GM19455 (cell line): Measurements from ENCODE around the gene TPMT.
"Not testable (repeated sequence)": the region's sequence is repeated elsewhere in the genome, so short reads cannot be mapped to it uniquely, and the experiment has no call there.

ENCODE experiments used
- ATAC-seq: cut with Tn5 transposase; IDR thresholded peaks from one replicate; pipeline ENCODE4 v1.9.1; 2021; ENCODE audit not compliant: unreplicated experiment

Gene TPMT

DNA sequence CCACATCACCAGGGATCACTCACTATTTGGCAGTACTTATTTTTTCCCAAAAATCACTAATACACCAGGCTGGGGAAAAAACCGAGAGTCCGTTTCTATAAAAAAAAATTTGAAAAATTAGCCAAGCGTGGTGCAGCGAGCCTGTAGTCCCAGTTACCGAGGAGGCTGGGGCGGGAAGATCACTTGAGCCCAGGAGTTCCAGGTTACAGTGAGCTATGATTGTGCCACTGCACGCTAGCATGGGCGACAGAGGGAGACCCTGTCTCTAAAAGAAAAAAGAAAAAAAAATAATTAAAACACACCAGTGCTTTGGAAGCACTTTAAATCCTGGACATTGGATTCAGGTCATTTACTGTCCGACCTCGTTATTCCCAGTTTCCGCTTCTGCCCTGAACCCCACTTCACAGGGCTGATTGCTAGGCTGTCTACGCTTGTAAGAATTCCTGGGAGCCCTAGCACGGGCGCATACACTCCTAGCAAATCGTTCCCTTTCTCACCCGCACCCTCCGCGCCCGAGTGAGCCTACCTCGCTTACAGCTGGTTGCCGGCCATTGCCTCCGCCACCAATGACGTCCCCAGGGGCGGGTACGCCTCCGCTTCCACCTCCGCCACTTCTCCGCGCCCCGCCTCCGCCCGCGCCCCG, at the start of gene TPMT:
TSS of gene TPMT (minus strand) at position 571 of the 643 bp plus-strand sequence. CDS start 5,950 bp downstream, outside the sequence.
- ATAC-seq: peak; percentile 63

GRCh38 chr6:18203786-18204185, 48.9 kb upstream of the TPMT start:
- ATAC-seq: no peak

DNA sequence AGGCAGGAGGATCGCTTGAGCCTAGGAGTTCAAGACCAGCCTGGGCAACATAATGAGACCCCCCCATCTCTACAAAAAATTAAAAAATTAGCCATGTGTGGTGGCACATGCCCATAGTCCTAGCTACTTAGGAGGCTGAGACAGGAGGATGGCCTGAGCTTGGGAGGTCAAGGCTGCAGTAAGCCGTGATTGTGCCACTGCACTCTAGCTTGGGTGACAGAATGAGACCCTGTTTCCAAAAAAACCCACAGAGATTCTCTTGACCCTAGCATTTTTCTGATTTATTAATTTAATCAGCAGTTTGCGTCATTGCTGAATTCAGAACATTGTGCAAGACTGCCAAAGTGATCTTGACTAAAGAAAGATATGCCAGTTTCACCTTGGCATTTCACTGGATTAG, 37.1 kb upstream of the TPMT start:
- ATAC-seq: no peak

GRCh38 chr6:18189196-18189595, 34.3 kb upstream of the TPMT start:
- no peak for ATAC-seq

GRCh38 chr6:18187701-18188100, 32.8 kb upstream of the TPMT start:
- no peak for ATAC-seq

DNA sequence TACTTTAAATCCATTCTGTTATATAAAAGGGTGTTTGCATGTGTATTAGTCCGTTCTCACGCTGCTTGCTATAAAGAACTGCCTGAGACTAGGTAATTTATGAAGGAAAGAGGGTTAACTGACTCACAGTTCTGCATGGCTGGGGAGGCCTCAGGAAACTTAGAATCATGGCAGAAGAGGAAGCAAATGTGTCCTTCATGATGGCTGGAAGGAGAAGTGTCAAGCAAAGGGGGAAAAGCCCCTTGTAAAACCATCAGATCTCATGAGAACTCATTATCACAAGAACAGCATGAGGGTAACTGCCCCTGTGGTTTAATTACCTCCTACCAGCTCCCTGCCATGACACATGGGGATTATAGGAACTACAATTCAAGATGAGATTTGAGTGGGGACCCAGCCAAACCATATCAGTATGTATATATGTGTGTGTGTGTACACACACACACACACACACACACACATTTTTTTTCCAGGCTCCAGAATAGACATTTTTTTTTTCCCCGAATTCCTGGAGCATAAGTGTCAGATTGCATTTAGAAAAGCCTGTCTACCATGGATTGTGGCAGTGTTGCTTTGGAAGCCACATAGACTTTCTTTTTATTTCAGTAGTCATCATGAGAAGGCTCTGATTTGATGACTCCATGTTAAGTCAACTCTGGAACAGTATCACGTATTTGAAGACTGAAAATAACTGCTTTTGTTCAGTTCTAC, 31.8 kb upstream of the TPMT start:
- no peak for ATAC-seq

DNA sequence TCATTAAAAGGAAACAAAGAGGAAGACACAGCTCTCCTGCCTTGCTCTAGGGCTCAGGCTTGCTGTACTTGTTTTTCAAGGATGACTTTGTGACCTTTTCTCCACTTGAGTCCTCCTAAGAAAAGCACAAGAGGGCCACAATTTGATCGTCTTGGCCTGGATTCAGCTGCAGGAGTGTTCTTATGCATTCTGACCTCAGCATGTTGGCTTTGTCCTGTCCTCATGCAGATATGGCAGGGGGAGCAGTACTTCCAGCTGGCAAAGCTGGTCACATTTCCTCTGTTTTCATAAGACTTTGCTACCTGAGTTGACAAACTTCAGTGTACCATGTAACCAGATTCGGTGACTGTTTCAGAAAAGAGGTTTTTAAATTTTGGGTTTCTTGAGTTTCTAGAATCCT, 31.2 kb upstream of the TPMT start:
- no peak for ATAC-seq

DNA sequence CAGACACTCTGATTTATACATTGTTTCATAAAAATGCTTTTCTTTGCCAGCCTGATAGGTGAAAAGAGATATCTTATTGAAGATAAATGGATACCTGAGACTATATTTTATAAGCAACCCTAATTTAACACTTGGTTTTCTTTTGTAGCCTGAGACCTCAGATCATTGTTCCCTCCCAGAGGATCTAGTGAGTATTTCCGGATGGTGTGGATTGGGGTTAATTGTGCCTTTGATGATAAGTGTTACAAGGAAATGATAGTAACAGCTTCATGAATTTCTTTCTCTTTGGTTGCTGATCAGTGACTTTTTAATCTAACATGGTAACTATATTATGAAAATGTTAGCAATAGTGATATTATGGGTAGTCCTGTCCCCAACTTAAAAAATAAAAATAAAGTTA, 30.7 kb upstream of the TPMT start:
- ATAC-seq: no peak

DNA sequence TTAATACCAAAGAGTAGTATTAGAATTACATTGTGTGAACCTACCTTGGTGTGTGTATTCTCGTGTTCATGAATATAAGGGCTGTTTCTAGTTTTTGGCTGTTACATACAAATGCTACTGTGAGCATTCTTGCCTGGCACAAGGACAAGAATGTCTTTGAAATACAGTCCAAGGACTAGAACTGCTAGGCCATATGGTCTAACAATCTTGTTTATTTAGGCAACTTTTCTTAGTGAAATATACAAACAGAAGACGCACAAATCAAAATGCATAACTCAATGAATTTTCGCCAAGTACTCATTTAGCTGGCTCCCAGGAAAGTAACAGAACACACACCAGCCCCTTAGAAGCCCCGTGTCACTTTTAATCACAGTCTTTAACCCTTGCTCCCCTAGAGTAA, 28.9 kb upstream of the TPMT start:
- ATAC-seq: no peak

- ATAC-seq: no peak
Measured at GRCh38 chr6:18182568-18182967, 27.7 kb upstream of the TPMT start.

GRCh38 chr6:18179770-18180356, 25.0 kb upstream of the TPMT start:
- no peak for ATAC-seq

DNA sequence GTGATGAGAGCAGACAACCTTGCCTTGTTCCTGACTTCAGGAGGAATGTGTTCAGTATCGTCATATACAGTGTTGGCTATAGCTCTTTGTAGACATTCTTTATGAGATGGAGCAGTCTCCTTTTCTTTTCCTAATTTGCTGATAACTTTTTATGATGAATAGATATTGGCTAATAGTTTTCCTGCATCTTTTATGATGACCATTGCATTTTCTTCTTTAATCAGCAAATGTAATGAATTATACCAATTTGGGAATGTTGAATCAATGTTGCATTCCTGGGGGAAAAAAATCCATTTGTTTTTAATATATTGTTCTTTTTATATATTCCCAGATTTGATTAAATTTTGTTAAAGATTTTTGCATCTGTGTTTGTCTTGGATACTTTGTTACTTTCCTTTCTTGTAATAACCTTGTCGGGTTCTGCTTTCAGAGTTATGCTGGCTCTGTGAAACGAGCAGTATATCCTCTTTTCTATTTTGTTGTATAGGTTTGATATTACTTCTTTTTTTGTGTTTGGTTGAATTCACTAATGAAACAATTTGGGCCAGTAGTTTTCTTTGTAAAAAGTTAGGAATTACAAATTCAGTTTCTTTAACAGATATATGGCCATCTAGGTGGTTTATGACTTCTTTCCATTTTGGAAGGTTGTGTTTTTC, 24.2 kb upstream of the TPMT start:
- ATAC-seq: no peak

DNA sequence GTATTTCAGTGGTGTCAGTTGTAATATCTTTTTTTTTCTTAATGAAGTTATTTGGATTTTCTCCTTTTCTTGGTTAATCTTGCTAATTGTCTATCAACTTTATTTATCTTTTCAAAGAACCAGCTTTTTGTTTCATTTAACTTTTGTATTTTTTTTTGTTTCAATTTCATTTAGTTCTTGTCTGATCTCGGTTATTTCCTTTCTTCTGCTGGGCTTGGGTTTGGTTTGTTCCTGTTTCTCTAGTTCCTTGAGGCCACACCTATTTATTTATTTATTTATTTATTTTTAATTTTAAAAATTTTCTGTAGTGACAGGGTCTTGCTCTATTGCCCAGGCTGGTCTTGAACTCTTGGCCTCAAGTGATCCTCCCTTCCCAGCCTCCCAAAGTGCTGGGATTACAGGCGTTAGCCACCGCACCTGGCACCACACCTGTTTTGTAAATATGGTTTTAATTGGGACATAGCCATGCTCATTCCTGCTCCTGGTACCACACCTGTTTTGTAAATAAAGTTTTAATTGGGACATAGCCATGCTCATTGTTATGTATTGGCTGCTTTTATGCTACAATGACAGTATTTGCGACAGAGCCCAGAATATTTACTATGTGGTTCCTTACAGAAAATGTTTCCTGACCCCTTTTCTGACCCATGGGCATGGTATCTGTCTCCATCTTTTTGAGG, 22.5 kb upstream of the TPMT start:
- no peak for ATAC-seq

DNA sequence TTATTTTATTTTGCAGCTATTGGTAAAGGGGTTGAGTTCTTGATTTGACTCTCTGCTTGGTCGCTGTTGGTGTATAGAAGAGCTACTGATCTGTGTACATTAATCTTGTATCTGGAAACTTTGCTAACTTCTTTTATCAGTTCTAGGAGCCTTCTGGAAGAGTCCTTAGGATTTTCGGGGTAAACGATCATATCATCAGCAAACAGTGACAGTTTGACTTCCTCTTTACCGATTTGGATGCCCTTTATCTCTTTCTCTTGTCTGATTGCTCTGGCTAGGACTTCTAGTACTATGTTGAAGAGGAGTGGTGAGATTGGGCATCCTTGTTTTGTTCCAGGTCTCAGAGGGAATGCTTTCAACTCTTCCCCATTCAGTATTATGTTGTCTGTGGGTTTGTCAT, 21.3 kb upstream of the TPMT start:
- not testable (repeated sequence) for ATAC-seq

DNA sequence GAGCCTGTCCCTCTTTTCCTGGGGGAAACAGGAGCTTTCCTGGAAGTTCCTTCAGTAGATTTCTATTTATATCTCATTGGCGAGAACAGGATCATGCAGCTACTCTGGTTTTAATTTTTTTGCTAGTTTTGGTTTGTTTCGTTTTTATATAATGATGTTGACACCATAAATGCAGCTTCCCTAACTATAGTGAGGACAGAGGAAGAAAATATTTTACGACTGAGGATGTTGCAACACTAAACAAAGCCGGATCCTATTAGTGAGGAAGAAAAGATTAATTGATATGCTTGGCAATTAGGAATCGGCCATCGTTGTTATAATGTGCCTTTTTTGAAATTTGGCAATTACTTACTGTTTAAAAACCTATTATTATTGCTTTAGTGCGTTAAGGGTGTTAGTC, 17.0 kb upstream of the TPMT start:
- ATAC-seq: no peak

GRCh38 chr6:18168264-18168663, 13.4 kb upstream of the TPMT start:
- no peak for ATAC-seq

DNA sequence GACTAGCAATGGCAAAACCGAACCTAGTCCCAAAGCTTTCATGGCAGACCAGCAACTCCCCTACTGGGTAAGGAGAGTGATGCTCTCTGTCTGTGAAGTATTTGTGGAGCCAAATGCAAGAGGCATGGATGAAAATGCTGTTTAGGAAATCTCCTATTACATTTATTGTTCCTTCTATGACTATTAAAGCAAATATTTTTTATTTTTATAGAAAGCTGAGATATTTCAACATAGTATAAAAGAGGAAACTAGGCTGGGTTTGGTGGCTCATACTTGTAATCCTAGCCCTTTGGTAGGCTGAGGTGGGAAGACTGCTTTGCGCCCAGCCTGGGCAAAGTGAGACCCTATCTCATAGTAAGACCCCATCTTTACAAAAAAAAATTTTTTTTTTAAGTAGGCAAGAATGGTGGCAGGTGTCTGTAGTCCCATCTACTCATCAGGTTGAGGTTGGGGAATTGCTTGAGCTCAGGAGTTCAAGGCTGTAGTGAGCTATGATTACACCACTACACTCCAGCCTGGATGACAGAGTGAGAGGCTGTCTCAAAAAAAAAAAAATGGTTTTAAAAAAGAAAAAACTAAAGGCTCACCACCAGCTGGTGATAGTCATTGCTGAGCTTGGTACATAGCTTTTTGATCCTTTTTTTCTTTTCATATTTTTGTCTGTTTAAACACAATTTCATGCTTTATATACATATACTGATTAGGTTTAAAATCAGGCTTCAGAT, 11.6 kb upstream of the TPMT start:
- no peak for ATAC-seq

DNA sequence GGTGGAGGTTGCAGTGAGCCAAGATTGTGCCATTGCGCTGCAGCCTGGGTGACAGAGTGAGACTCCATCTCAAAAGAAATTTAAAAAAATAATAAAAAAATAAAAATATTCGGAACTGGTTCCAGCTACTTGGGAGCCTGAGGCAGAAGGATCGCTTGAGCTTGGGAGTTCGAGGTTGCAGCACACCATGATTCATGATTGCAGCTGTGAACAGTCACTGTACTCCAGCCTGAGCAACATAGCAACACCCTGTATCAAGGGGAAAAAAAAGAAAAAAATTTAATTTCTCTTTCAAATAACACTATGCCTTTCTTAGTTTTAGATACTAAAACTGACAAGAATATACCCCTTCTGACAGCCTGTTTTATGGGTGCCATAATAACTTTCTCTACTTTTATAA, 10.9 kb upstream of the TPMT start:
- ATAC-seq: no peak

DNA sequence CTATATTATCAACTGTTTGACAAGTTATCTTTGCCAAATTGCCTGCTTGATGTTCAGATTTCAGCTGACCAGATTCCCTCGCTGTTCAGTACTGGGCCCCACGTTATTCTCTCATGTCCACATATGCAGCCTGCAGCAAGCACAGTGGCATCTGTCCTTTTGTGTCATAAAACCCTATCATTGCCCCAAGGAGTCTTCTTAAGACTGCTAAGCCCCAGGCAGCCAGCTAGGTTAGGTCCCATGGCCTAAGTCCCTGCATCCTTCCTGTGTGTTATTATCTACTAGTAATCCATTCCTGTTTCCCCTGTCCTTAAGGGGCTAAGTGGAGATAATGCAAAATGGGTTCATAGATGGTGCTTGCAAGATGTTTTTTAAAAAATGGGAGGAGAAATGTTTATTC, 7.5 kb upstream of the TPMT start:
- ATAC-seq: no peak

- no peak for ATAC-seq
Measured at GRCh38 chr6:18161431-18161830, 6.6 kb upstream of the TPMT start.

- no peak for ATAC-seq
Measured at GRCh38 chr6:18160911-18161310, 6.0 kb upstream of the TPMT start.
